Type B pancreatic cell (in vitro differentiated cells): ENCODE data around the gene DNAH10. TPM values are rescaled to one million over a fixed set of nuclear protein-coding genes. Genes with fewer than 3 reads are reported as not detected.

ENCODE experiments used
- DNase-seq: peaks from one replicate; pipeline ENCODE4 v3.0.0; 2021; ENCODE audit warnings: mixed read lengths; ENCODE audit not compliant: unreplicated experiment; ENCODE audit errors: extremely low spot score
- H3K27ac Mint-ChIP-seq: 2 replicates; pipeline ENCODE4 v1.8.0; 2021; ENCODE audit warnings: mild to moderate bottlenecking, mixed read lengths
- H3K27me3 Mint-ChIP-seq: 2 replicates; pipeline ENCODE4 v1.8.0; 2021; ENCODE audit warnings: mixed read lengths
- H3K36me3 Mint-ChIP-seq: 2 replicates; pipeline ENCODE4 v1.8.0; 2021; ENCODE audit warnings: mixed read lengths
- H3K4me1 Mint-ChIP-seq: one replicate; pipeline ENCODE4 v1.8.0; 2021; ENCODE audit warnings: mixed read lengths; ENCODE audit not compliant: unreplicated experiment
- H3K4me3 Mint-ChIP-seq: 2 replicates; pipeline ENCODE4 v1.8.0; 2021; ENCODE audit warnings: mild to moderate bottlenecking, mixed read lengths
- H3K9me3 Mint-ChIP-seq: 2 replicates; pipeline ENCODE4 v1.8.0; 2021; ENCODE audit warnings: mixed read lengths
- total RNA-seq: library from RNA; stranded (reverse); gene quantifications from 2 replicates; pipeline ENCODE4 v1.2.1, GENCODE V29; 2021; ENCODE audit warnings: low replicate concordance
- TF ChIP-seq, protein P1 (sequence below): fragments of 200-600 bp; sonication (generic); conservative IDR thresholded peaks from 2 replicates; pipeline ENCODE4 v1.5.0; 2021; ENCODE audit warnings: antibody characterized with exemption, mild to moderate bottlenecking

Gene DNAH10
- total RNA-seq, 1 donor from 2014 or later, result 0.56 TPM

DNA sequence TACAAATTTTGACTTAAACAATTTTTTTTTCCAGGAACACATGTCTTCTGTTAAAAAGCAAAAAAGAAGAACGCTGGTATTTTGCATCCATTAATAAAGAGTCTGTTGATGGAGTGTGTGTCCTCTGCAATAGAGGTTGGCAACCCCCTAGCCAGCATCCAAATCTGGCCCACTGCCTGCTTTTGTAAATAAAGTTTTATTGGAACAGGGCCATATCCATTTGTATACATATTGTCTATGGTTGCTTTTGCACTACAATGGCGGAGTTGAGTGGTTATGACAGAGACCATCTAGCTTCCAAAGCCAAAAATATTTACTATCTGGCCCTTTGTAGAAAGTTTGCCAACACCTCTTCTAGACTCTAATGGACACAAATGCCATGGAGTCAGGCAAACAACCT lies 160.9 kb downstream of the DNAH10 start:
- DNase-seq, result no peak
- Mint-ChIP-seq H3K27ac (no peak overlapping the region), H3K9me3 (no peaks in the 10 kb centered on the region), H3K4me1 (peaks cover 8% of the 10 kb centered on the region), H3K4me3 (no peak overlapping the region), H3K36me3 (no peaks in the 10 kb centered on the region), H3K27me3 (no peaks in the 10 kb centered on the region)
- TF ChIP-seq, protein P1, sequence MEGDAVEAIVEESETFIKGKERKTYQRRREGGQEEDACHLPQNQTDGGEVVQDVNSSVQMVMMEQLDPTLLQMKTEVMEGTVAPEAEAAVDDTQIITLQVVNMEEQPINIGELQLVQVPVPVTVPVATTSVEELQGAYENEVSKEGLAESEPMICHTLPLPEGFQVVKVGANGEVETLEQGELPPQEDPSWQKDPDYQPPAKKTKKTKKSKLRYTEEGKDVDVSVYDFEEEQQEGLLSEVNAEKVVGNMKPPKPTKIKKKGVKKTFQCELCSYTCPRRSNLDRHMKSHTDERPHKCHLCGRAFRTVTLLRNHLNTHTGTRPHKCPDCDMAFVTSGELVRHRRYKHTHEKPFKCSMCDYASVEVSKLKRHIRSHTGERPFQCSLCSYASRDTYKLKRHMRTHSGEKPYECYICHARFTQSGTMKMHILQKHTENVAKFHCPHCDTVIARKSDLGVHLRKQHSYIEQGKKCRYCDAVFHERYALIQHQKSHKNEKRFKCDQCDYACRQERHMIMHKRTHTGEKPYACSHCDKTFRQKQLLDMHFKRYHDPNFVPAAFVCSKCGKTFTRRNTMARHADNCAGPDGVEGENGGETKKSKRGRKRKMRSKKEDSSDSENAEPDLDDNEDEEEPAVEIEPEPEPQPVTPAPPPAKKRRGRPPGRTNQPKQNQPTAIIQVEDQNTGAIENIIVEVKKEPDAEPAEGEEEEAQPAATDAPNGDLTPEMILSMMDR, result no peak

DNA sequence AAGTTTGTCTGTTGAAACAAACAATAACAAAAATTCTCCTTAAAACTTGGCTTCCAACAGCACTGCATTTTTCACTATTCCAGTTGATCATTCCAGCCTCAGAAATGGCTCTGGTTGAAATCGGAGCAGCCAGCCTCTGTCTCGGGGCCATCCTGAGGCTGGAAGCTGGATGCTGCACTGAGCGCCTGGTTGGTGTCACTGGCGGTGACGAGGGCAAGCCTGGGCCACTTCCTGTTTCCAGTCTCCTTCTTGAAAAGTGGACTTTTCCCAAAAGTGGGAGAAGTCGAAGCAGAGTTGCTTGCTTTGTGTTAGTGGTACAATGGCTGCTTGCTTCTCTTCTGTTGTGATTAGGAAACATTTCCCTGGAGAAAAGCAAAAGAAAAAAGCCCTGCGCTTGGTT lies 161.8 kb downstream of the DNAH10 start:
- H3K36me3 Mint-ChIP-seq, result no peaks in the 10 kb centered on the region

DNA sequence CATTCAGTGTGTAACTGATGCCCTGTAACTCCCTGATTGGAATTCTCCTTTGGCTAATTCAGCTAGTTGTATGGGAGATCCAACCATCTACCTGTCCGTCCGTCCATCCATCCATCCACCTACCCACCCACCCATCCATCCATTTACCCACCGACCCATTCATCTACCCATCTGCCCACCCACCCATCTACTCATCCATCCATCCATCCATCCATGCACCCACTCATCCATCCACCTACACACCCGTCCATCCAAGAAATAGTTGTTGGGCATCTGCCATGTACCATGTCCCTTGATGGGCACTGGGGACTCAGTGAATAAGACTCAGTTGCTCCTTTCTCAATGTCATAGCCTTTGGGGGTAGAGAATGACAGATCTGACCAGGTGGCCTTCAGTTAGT lies 162.4 kb downstream of the DNAH10 start:
- Mint-ChIP-seq H3K9me3 (no peaks in the 10 kb centered on the region), H3K36me3 (no peaks in the 10 kb centered on the region), H3K4me1 (peaks cover 6% of the 10 kb centered on the region), H3K4me3 (no peak overlapping the region), H3K27me3 (no peaks in the 10 kb centered on the region), H3K27ac (no peak overlapping the region)
- TF ChIP-seq, protein P1, result no peak
- DNase-seq, result no peak

More for the DNA sequence above, 161.8 kb downstream of the DNAH10 start:
- Mint-ChIP-seq H3K4me3 (no peak overlapping the region), H3K27ac (no peak overlapping the region), H3K27me3 (no peaks in the 10 kb centered on the region), H3K4me1 (peaks cover 8% of the 10 kb centered on the region), H3K9me3 (no peaks in the 10 kb centered on the region)
- no peak for DNase-seq
- TF ChIP-seq, protein P1, result no peak

DNA sequence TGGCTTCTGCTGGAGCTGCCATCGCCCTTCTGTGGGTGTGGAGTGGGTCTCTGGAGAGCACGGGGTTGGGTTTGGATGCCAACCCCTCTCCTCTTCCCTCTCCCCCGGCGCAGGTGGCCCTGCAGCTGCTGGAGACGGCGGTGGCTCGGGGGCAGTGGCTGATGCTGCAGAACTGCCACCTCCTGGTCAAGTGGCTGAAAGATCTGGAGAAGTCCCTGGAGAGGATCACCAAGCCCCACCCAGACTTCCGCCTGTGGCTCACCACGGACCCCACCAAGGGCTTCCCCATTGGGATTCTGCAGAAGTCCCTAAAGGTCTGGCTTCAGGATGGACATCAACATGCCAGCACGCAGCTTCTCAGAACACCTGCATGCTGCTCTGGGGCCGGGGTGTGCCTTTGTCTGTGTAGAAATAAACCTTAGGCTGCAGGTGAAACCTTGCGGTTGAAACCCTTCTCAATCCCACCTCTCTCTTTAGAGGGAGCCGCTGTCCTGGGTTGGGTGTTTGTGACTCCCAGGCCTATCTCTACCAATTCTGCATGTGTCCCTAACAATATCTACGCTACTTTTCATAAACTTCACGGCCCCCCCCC lies 166.3 kb downstream of the DNAH10 start:
- Mint-ChIP-seq H3K27ac (no peak overlapping the region), H3K4me1 (no peaks in the 10 kb centered on the region), H3K27me3 (no peaks in the 10 kb centered on the region), H3K4me3 (no peak overlapping the region), H3K9me3 (no peaks in the 10 kb centered on the region), H3K36me3 (no peaks in the 10 kb centered on the region)
- TF ChIP-seq, protein P1, result no peak
- no peak for DNase-seq

DNA sequence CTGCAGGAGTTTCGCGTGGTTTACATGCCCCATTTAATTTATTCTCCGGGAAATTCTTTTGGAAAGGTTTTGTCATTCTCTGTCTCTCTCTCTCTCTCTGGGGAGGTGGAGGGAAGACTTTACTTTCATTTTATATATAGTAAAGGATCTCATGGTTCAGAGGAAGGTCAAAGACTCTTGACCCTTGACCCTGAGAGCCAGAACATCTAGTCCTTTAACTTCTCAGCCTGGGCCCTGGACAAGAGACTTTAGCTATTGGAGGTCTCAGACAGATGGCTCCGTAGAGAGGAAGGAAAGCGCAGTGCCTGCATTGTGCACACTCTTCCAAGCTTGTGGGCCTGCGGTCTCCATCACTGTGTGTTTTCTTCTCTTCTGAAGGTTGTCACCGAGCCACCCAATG lies 166.8 kb downstream of the DNAH10 start:
- Mint-ChIP-seq H3K27ac (no peak overlapping the region), H3K4me1 (no peaks in the 10 kb centered on the region), H3K36me3 (no peaks in the 10 kb centered on the region), H3K27me3 (no peaks in the 10 kb centered on the region), H3K9me3 (no peaks in the 10 kb centered on the region), H3K4me3 (no peak overlapping the region)
- TF ChIP-seq, protein P1, result no peak
- no peak for DNase-seq
